H1 (cell line): ENCODE results near the gene PLPP7. TPM values are rescaled to one million over a fixed set of nuclear protein-coding genes. Genes with fewer than 3 reads are reported as not detected.
A peak's percentile ranks its signal among the peaks of the same experiment; 100 is the strongest.

ENCODE experiments used
- CTCF ChIA-PET: fragments of 300-600 bp; sonication (Branson Sonifier 250); formaldehyde crosslinking; loops from one replicate; lab custom pipeline; 2021; ENCODE audit not compliant: partially characterized antibody; lab: Charles Lee
- POLR2A ChIA-PET: fragments of 300-600 bp; sonication (Branson Sonifier 250); formaldehyde crosslinking; loops from one replicate; lab custom pipeline; 2021; ENCODE audit warnings: inconsistent platforms; ENCODE audit not compliant: partially characterized antibody; lab: Charles Lee
- DNase-seq, 2 experiments: peaks; one replicate each; pipeline versions ENCODE4 v3.0.0 to v3.0.0-alpha.2; 2010 to 2022; ENCODE audit warnings: low spot score in 2 of 2, low read depth in 1 of 2, mixed read lengths in 1 of 2
- FAIRE-seq: peaks from 2 replicates; lab custom pipeline; 2011; peaks lifted over from hg19 to GRCh38; lab: Jason Lieb, UNC
- H2AFZ ChIP-seq: 2 replicates; pipeline ENCODE4 v1.8.1; 2012; ENCODE audit warnings: low read length, inconsistent platforms
- H2AK5ac ChIP-seq: 2 replicates; pipeline ENCODE4 v1.6.1; 2013; ENCODE audit warnings: low read depth, low read length
- H2BK120ac ChIP-seq: replicated peaks from 2 replicates; pipeline ENCODE3; 2013; ENCODE audit warnings: low read depth, low read length, inconsistent platforms
- H2BK12ac ChIP-seq: 2 replicates; pipeline ENCODE4 v1.6.1; 2013; ENCODE audit warnings: low read depth, low read length
- H2BK15ac ChIP-seq: 2 replicates; pipeline ENCODE4 v1.6.1; 2013; ENCODE audit warnings: low read length
- H2BK20ac ChIP-seq: 2 replicates; pipeline ENCODE4 v1.6.1; 2013; ENCODE audit warnings: low read length
- H2BK5ac ChIP-seq: 2 replicates; pipeline ENCODE4 v1.6.1; 2013; ENCODE audit warnings: low read depth, low read length
- H3K14ac ChIP-seq: 2 replicates; pipeline ENCODE4 v1.6.1; 2013; ENCODE audit warnings: inconsistent platforms; ENCODE audit not compliant: insufficient read length
- H3K18ac ChIP-seq: 2 replicates; pipeline ENCODE4 v1.6.1; 2013; ENCODE audit warnings: low read length; ENCODE audit errors: extremely low read depth
- H3K23ac ChIP-seq: 2 replicates; pipeline ENCODE4 v1.6.1; 2013; ENCODE audit warnings: inconsistent platforms; ENCODE audit not compliant: insufficient read length
- H3K23me2 ChIP-seq: 2 replicates; pipeline ENCODE4 v1.6.1; 2013; ENCODE audit warnings: low read depth, low read length
- H3K27ac ChIP-seq: 2 replicates; pipeline ENCODE4 v1.6.1; 2011; ENCODE audit warnings: low read depth, low read length, inconsistent platforms
- H3K27me3 ChIP-seq, 4 experiments: replicated peaks in 1 of 4; 1 replicate in 1 of 4; 2 replicates in 3 of 4; pipeline versions ENCODE4 v1.6.1 to v1.8.1; 2011 to 2013; ENCODE audit warnings: low read length in 3 of 4, mild to moderate bottlenecking in 3 of 4, inconsistent platforms in 2 of 4, mixed read lengths in 2 of 4, moderate library complexity in 1 of 4; ENCODE audit not compliant: control insufficient read depth in 3 of 4, insufficient read depth in 3 of 4; ENCODE audit errors: extremely low read depth in 1 of 4
- H3K36me3 ChIP-seq, 4 experiments: 2 replicates each; pipeline versions ENCODE4 v1.6.1 to v1.8.1; 2011 to 2013; ENCODE audit warnings: mild to moderate bottlenecking in 4 of 4, low read length in 3 of 4, moderate library complexity in 2 of 4, control low read depth in 1 of 4, inconsistent platforms in 1 of 4; ENCODE audit not compliant: insufficient read depth in 4 of 4, control insufficient read depth in 2 of 4
- H3K4ac ChIP-seq: replicated peaks from 2 replicates; pipeline ENCODE3; 2013; ENCODE audit warnings: low read length, low read depth, mixed read lengths, inconsistent platforms; ENCODE audit not compliant: insufficient read length
- H3K4me1 ChIP-seq, 4 experiments: replicated peaks in 1 of 4; 1 replicate in 1 of 4; 2 replicates in 3 of 4; pipeline versions ENCODE4 v1.6.1 to v1.8.1; 2011 to 2013; ENCODE audit warnings: low read length in 3 of 4, inconsistent platforms in 2 of 4, mixed read lengths in 1 of 4; ENCODE audit not compliant: insufficient read depth in 4 of 4, control insufficient read depth in 3 of 4
- H3K4me2 ChIP-seq, 2 experiments: 2 replicates each; pipeline versions ENCODE4 v1.6.1 to v1.8.1; 2011 to 2013; ENCODE audit warnings: low read depth in 2 of 2, low read length in 2 of 2, control low read depth in 1 of 2, inconsistent platforms in 1 of 2, mild to moderate bottlenecking in 1 of 2; ENCODE audit not compliant: insufficient read depth in 1 of 2
- H3K4me3 ChIP-seq, 4 experiments: fragments of 200-600, 300-600 bp in 1 of 4; sonication (generic), shearing (Covaris generic), sonication (Bioruptor Twin) in 1 of 4; 2 replicates each; pipeline versions ENCODE4 v1.5.1 to v1.8.1; 2011 to 2016; ENCODE audit warnings: low read length in 4 of 4, low read depth in 3 of 4, control low read depth in 2 of 4, inconsistent platforms in 2 of 4, mild to moderate bottlenecking in 2 of 4, mixed read lengths in 1 of 4, moderate library complexity in 1 of 4; ENCODE audit not compliant: insufficient read depth in 2 of 4; ENCODE audit errors: extremely low read depth in 1 of 4
- H3K56ac ChIP-seq: replicated peaks from 2 replicates; pipeline ENCODE3; 2013; ENCODE audit warnings: low read depth, mild to moderate bottlenecking, mixed read lengths, low read length, inconsistent platforms; ENCODE audit not compliant: insufficient read length
- H3K79me1 ChIP-seq: 2 replicates; pipeline ENCODE4 v1.6.1; 2013; ENCODE audit warnings: low read depth, low read length, control low read depth
- H3K79me2 ChIP-seq, 2 experiments: 2 replicates each; pipeline versions ENCODE4 v1.6.1 to v1.8.1; 2012 to 2013; ENCODE audit warnings: low read length in 2 of 2, mild to moderate bottlenecking in 2 of 2, inconsistent platforms in 1 of 2; ENCODE audit not compliant: insufficient read depth in 2 of 2, control insufficient read depth in 1 of 2
- H3K9ac ChIP-seq, 4 experiments: replicated peaks in 1 of 4; 1 replicate in 1 of 4; 2 replicates in 3 of 4; pipeline versions ENCODE4 v1.6.1 to v1.8.1; 2011 to 2013; ENCODE audit warnings: low read depth in 3 of 4, low read length in 3 of 4, control low read depth in 2 of 4, mild to moderate bottlenecking in 2 of 4, moderate library complexity in 2 of 4, inconsistent platforms in 1 of 4; ENCODE audit errors: extremely low read depth in 1 of 4
- H3K9me3 ChIP-seq, 2 experiments: 2 replicates each; pipeline versions ENCODE4 v1.6.1 to v1.8.1; 2012 to 2013; ENCODE audit warnings: mild to moderate bottlenecking in 2 of 2, moderate library complexity in 2 of 2, control low read depth in 1 of 2, inconsistent platforms in 1 of 2, low read depth in 1 of 2, low read length in 1 of 2, mixed read lengths in 1 of 2; ENCODE audit not compliant: insufficient read depth in 2 of 2
- H4K20me1 ChIP-seq, 2 experiments: replicated peaks in 1 of 2; 2 replicates each; pipeline versions ENCODE3 to v1.8.1; 2011 to 2013; ENCODE audit warnings: inconsistent platforms in 2 of 2, low read length in 2 of 2, mild to moderate bottlenecking in 1 of 2; ENCODE audit not compliant: insufficient read depth in 2 of 2, control insufficient read depth in 1 of 2
- H4K5ac ChIP-seq: 2 replicates; pipeline ENCODE4 v1.6.1; 2013; ENCODE audit warnings: low read length, low read depth, mixed read lengths, inconsistent platforms; ENCODE audit not compliant: insufficient read length
- H4K8ac ChIP-seq: 2 replicates; pipeline ENCODE4 v1.8.0; 2013; ENCODE audit warnings: mild to moderate bottlenecking, moderate library complexity, low read length, inconsistent platforms; ENCODE audit not compliant: insufficient read depth; ENCODE audit errors: extremely low read depth
- H4K91ac ChIP-seq: replicated peaks from 2 replicates; pipeline ENCODE3; 2013; ENCODE audit warnings: low read length, mixed read lengths, inconsistent platforms; ENCODE audit not compliant: insufficient read length
- ASH2L ChIP-seq: fragments of 200-600, 300-600 bp; sonication (generic); IDR thresholded peaks from one replicate; pipeline ENCODE4 v1.7.1; 2017; ENCODE audit warnings: low read length
- CREB1 ChIP-seq: IDR thresholded peaks from 2 replicates; pipeline ENCODE4 v1.6.1; 2012; ENCODE audit warnings: inconsistent platforms
- GTF2F1 ChIP-seq: IDR thresholded peaks from 2 replicates; pipeline ENCODE4 v1.6.1; 2012; ENCODE audit warnings: low read depth, low read length, improper control_type of control experiment, borderline replicate concordance
- SIN3A ChIP-seq, 2 experiments: IDR thresholded peaks in 1 of 2; conservative IDR thresholded peaks in 1 of 2; 2 replicates each; pipeline ENCODE4 v1.6.1; 2011 to 2012; ENCODE audit warnings: low read length in 2 of 2, improper control_type of control experiment in 1 of 2, low read depth in 1 of 2, mild to moderate bottlenecking in 1 of 2
- WGBS, 2 experiments: shearing (Covaris generic) in 1 of 2; methylation state at CpG; one replicate each; pipeline versions ENCODE4 v1.1.6 to v1.1.7; 2013 to 2015; ENCODE audit warnings: low lambda C conversion rate in 2 of 2, mixed read lengths in 2 of 2, inconsistent platforms in 1 of 2, low coverage in 1 of 2, missing lambda C conversion rate in 1 of 2; ENCODE audit not compliant: insufficient replicate concordance in 2 of 2, insufficient coverage in 1 of 2, insufficient read length in 1 of 2; ENCODE audit errors: extremely low coverage in 1 of 2, missing lambda C conversion rate in 1 of 2; 5-methylcytosine and 5-hydroxymethylcytosine counted together
- polyA plus RNA-seq, 7 experiments: library from polyadenylated mRNA; depleted of rRNA in 3 of 7; stranded (reverse) in 5 of 7; unstranded in 2 of 7; fragments of >200 nt in 5 of 7; fragments of 200-250 nt in 2 of 7; gene quantifications; 1 replicate in 5 of 7; 2 replicates in 1 of 7; 4 replicates in 1 of 7; pipeline versions ENCODE4 v1.2.1 to v1.2.3, GENCODE V29; 2011 to 2013; ENCODE audit warnings: missing spikeins in 2 of 7, mixed read lengths in 2 of 7
- total RNA-seq: library from RNA; stranded (reverse); fragmentation: NEBNext Ultra II Directional; extraction: Animal tissue kit (Norgen Biotek cat#: 25700); gene quantifications from 2 replicates; pipeline ENCODE4 v1.2.1, GENCODE V29; 2021

The PLPP7 gene
- total and polyA plus RNA-seq, 2 of the 8 experiments (the other 6 are each of a cell fraction or from before 2014, with no cell fraction given) = 3.4 to 3.9 TPM

DNA sequence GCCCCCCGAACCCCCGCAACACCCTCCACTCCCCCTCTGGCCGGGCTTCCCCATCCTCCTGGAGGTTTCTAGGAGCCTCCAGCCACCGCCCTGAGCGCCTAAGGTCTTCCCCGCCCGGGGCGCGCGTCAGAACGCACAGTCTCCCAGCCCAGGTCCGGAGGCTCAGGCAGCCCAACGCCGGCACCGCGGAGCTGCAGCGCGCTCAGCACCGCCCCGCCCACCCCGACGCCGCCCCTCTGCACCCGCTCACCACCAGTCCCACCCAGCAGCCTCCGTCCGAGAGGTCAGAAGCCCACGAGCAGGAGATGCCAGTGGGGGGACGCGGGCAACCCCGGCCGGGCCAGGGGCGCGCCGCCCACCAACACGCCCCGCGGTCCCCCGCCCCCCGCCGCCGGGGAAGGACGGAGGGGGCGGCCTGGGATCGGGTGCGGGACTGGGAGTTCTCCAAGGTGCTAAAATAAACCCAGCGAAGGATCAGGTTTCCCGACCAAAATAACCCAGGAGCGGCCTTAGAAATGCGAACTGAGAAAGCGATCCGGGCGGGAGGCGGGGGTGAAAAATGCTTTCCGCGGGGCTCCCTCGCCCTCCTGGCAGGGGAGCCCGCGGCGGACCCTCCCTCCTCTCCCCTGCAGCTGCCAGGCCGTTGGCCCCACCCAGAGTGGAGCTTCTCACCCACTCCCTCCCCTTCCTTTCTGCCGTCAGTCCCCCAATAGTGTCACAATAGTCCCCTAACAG is 6.7 kb upstream of the PLPP7 start:
- TF ChIP-seq CREB1 = 0 out of 2 replicates have a peak, but pooled peaks have one; percentile 8
- TF ChIP-seq GTF2F1 = no peak
- TF ChIP-seq ASH2L = peak; percentile 58
- peak; percentile 45 to 62; a peak in 1 of 4 replicates for TF ChIP-seq SIN3A (conservative IDR thresholded peaks at IDR 0.05 in 1 of 2, IDR thresholded peaks at IDR 0.05 in 1 of 2; ENCODE audit: low read depth in 1 of 2, low read length in 2 of 2)
- H3K36me3 ChIP-seq = no peaks in the 10 kb centered on the region
- H3K27ac ChIP-seq = no peak overlapping the region
- 7% methylated on average over 11 of the region's 61 CpGs; no CpG with 5 or more reads in 1 of the 2 experiments for WGBS, 2 experiments
- ChIA-PET POLR2A (interaction anchor here (1.6 to 1.7 kb wide), 2 partner anchors 18 to 48 kb away, joined by 3 to 5 read pairs; no protein-coding TSS in a partner anchor), CTCF (interaction anchor here (0.6 to 2.7 kb wide), 2 partner anchors 54 to 474 kb away, joined by 3 to 10 read pairs; no protein-coding TSS in a partner anchor)
- H3K4ac ChIP-seq = no peak overlapping the region
- H3K18ac ChIP-seq = no peak overlapping the region
- no peak for FAIRE-seq
- no peaks in the 10 kb centered on the region for H3K79me2 ChIP-seq
- peak in 1 of 2 experiments; percentile 79 for DNase-seq
- H2BK15ac ChIP-seq = no peak overlapping the region
- peak overlapping the region; percentile 33 to 75 (median 36) for H3K4me3 ChIP-seq
- no peaks in the 10 kb centered on the region for H3K9me3 ChIP-seq
- H3K79me1 ChIP-seq = no peaks in the 10 kb centered on the region
- H4K20me1 ChIP-seq = peaks cover 0 to 3% of the 10 kb centered on the region in 2 experiments
- no peak overlapping the region for H4K5ac ChIP-seq
- peaks cover 0 to 18% (median 6%) of the 10 kb centered on the region in 4 experiments; a peak in 5 of 7 replicates for H3K4me1 ChIP-seq
- no peak overlapping the region for H3K23ac ChIP-seq
- H3K23me2 ChIP-seq = peaks cover 6% of the 10 kb centered on the region
- no peak overlapping the region for H2BK5ac ChIP-seq
- H3K27me3 ChIP-seq = peaks cover 0 to 16% (median 11%) of the 10 kb centered on the region in 4 experiments; a peak in 6 of 7 replicates
- H3K9ac ChIP-seq = no peak overlapping the region
- H2BK12ac ChIP-seq = 0 out of 2 replicates have a peak overlapping the region, but pooled peaks have one; percentile 86
- H4K91ac ChIP-seq = no peak overlapping the region
- no peak overlapping the region for H2AFZ ChIP-seq
- H3K14ac ChIP-seq = no peak overlapping the region
- H3K4me2 ChIP-seq = peak overlapping the region; percentile 43 to 62
- no peak overlapping the region for H4K8ac ChIP-seq
- H3K56ac ChIP-seq = no peak overlapping the region
- no peak overlapping the region for H2AK5ac ChIP-seq
- no peak overlapping the region for H2BK120ac ChIP-seq
- H2BK20ac ChIP-seq = no peak overlapping the region
